ENCODE measurements around the gene ARMC9. TPM values are rescaled to one million over a fixed set of nuclear protein-coding genes. Genes with fewer than 3 reads are reported as not detected.

Gene ARMC9
- total RNA-seq, 1 donor = 189 TPM

- no peak overlapping the region for H3K4me3 ChIP-seq (ENCODE audit: low read depth, low read length)
- DNase-seq (ENCODE audit: low read depth) = peak; percentile 95
- TF ChIP-seq, protein P1, sequence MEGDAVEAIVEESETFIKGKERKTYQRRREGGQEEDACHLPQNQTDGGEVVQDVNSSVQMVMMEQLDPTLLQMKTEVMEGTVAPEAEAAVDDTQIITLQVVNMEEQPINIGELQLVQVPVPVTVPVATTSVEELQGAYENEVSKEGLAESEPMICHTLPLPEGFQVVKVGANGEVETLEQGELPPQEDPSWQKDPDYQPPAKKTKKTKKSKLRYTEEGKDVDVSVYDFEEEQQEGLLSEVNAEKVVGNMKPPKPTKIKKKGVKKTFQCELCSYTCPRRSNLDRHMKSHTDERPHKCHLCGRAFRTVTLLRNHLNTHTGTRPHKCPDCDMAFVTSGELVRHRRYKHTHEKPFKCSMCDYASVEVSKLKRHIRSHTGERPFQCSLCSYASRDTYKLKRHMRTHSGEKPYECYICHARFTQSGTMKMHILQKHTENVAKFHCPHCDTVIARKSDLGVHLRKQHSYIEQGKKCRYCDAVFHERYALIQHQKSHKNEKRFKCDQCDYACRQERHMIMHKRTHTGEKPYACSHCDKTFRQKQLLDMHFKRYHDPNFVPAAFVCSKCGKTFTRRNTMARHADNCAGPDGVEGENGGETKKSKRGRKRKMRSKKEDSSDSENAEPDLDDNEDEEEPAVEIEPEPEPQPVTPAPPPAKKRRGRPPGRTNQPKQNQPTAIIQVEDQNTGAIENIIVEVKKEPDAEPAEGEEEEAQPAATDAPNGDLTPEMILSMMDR (IDR thresholded peaks at IDR 0.05; ENCODE audit: insufficient read depth, low read depth, low read length) = no peak
Measured at GRCh38 chr2:231187736-231188505, 10.5 kb upstream of the ARMC9 start.

DNA sequence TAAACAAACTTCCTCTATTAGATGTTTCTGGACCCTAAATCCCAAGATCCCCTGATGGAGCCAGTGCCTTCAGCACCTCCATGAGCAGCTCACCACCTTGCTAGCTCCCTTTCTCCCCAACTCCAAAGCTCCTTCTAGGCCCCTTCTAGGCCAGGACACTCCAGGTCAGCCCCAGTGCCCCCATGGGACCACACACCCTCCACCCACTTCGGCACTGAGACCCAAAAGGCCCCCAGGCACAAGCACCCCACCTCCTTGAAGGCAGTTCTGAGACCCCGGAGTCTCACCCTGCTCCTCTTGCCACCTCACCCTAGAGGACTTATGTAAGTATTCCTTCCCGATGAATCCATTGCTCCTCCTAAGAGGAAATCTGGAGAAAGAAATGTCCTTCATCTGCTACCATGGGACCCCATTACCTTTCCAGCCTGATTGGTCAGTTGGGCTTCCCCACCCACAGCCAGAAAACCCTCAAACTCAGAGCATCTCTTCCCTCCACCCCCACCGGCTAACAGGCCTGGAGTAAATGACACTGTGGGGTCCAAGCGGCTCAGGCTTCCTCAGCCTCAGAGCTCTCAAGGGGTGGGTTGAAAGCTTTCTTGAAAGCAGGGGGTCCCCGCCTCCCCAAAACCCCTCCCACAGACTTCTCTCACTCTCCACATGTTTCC lies 9.8 kb upstream of the ARMC9 start:
- DNase-seq (ENCODE audit: low read depth) = no peak
- TF ChIP-seq, protein P1 (IDR thresholded peaks at IDR 0.05; ENCODE audit: insufficient read depth, low read depth, low read length) = no peak
- H3K4me3 ChIP-seq (ENCODE audit: low read depth, low read length) = no peak overlapping the region

- TF ChIP-seq, protein P1 (IDR thresholded peaks at IDR 0.05; ENCODE audit: insufficient read depth, low read depth, low read length) = no peak
- no peak overlapping the region for H3K4me3 ChIP-seq (ENCODE audit: low read depth, low read length)
- DNase-seq (ENCODE audit: low read depth) = no peak
Measured at GRCh38 chr2:231189171-231189530, 9.3 kb upstream of the ARMC9 start.

GRCh38 chr2:231189571-231190495 lies 8.6 kb upstream of the ARMC9 start:
- peak; percentile 72 for DNase-seq (ENCODE audit: low read depth)
- H3K4me3 ChIP-seq (ENCODE audit: low read depth, low read length) = no peak overlapping the region
- TF ChIP-seq, protein P1 (IDR thresholded peaks at IDR 0.05; ENCODE audit: insufficient read depth, low read depth, low read length) = no peak

DNA sequence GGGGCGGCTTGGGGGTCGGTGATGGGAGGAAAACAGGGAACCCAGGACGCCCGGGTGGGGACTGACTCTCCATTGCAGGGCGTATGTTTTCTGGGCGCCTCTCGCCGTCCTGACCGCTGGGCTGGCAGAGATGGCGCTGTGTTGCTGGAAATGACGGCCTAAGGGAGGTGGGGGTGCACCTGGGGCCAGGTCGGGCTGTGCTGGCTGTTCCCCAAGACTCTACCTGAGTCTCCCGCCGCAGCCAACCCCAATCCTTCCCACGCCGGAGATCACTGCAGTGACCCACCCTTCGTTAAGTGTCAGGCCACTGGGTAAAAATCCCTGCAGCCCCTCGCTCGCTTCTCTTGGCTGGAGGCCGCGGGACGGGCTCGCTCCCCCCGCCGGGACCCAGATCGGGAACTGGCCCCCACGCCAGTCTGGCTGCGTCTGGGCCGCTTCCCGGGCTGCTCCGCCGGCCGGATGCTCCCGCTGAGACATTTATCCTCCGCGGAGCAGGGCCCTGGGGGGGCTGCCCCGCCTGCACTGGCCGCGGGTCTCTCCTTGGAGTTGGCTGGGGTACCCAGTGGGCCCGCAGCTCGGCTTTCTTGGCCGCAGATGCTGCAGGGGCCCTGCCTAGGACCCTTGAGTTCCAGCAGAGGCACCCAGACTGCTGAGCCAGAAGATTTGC lies 7.8 kb upstream of the ARMC9 start:
- peak; percentile 58 for DNase-seq (ENCODE audit: low read depth)
- H3K4me3 ChIP-seq (ENCODE audit: low read depth, low read length) = peak overlapping the region; percentile 6
- TF ChIP-seq, protein P1 (IDR thresholded peaks at IDR 0.05; ENCODE audit: insufficient read depth, low read depth, low read length) = peak; percentile 11

Measured in fibroblast of villous mesenchyme (primary cell).